A549 treated with dexamethasone at 1 μM for 4 hours (cell line): ENCODE measurements around the gene LILRB5. TPM values are rescaled to one million over a fixed set of nuclear protein-coding genes. Genes with fewer than 3 reads are reported as not detected.

ENCODE experiments used
- total RNA-seq: library from RNA; stranded (reverse); fragments of 200-300 nt; extraction: Qiagen RNA extraction; gene quantifications from 5 replicates; pipeline ENCODE4 v1.2.3, GENCODE V29; 2022

The LILRB5 gene
- 0.02 to 0.08 TPM (median 0.04 TPM) in 4 of 5 replicates, not detected in the other for total RNA-seq

GRCh38 chr19:54257116-54257480 lies at the start of gene LILRB5:
LILRB5 (minus strand) TSS chr19:54257273; CDS start chr19:54257193, 80 bp downstream.

GRCh38 chr19:54281007-54281728 lies 24.1 kb upstream of the LILRB5 start, which contains the start of gene LILRB2:
LILRB2 (minus strand) TSS chr19:54281110; CDS start chr19:54280496, 614 bp downstream.

GRCh38 chr19:54242646-54243045 lies 14.4 kb downstream of the LILRB5 start, which contains the start of gene LILRA6:
LILRA6 (minus strand) TSS chr19:54242790.

GRCh38 chr19:54222474-54223276 lies 34.4 kb downstream of the LILRB5 start, which contains the start of gene LILRB3:
LILRB3 (minus strand) TSS chr19:54223007; CDS start chr19:54222976, 31 bp downstream.

Other genes with a start within 250 kb of the LILRB5 start
- 0.23 to 0.79 TPM (median 0.54 TPM) in 5 replicates for gene VSTM1, start 193.4 kb downstream of the LILRB5 start, total RNA-seq
- not detected in 5 replicates for gene TARM1, start 175.9 kb downstream of the LILRB5 start, total RNA-seq
- 0.15 to 0.33 TPM (median 0.27 TPM) in 5 replicates for gene OSCAR, start 156.5 kb downstream of the LILRB5 start, total RNA-seq
- gene NDUFA3, start 154.4 kb downstream of the LILRB5 start, total RNA-seq = 219 to 268 TPM (median 245 TPM) in 5 replicates
- 20.8 to 24.6 TPM (median 21.4 TPM) in 5 replicates for gene TFPT, start 141.6 kb downstream of the LILRB5 start, total RNA-seq
- 108 to 130 TPM (median 123 TPM) in 5 replicates for gene PRPF31, start 141.5 kb downstream of the LILRB5 start, total RNA-seq
- 44.6 to 68.1 TPM (median 61.7 TPM) in 5 replicates for gene CNOT3, start 119.5 kb downstream of the LILRB5 start, total RNA-seq
- 7.5 to 8.8 TPM (median 7.8 TPM) in 5 replicates for gene LENG1, start 97.6 kb downstream of the LILRB5 start, total RNA-seq
- gene TMC4, start 84.1 kb downstream of the LILRB5 start, total RNA-seq = 0.52 to 1.0 TPM (median 0.94 TPM) in 5 replicates
- 97.0 to 169 TPM (median 161 TPM) in 5 replicates for gene MBOAT7, start 67.7 kb downstream of the LILRB5 start, total RNA-seq
- 77.5 to 116 TPM (median 107 TPM) in 5 replicates for gene TSEN34, start 66.0 kb downstream of the LILRB5 start, total RNA-seq
- gene RPS9, start 56.4 kb downstream of the LILRB5 start, total RNA-seq = 1,857 to 2,770 TPM (median 1,973 TPM) in 5 replicates
- gene LILRB3, start 34.3 kb downstream of the LILRB5 start, total RNA-seq = 0.07 to 0.39 TPM (median 0.30 TPM) in 5 replicates
- 0.06 to 0.08 TPM in 2 of 5 replicates, not detected in the others for gene LILRA6, start 14.5 kb downstream of the LILRB5 start, total RNA-seq
- gene LILRB2, start 23.8 kb upstream of the LILRB5 start, total RNA-seq = 0.06 to 0.15 TPM (median 0.08 TPM) in 5 replicates
- gene LILRA5, start 55.9 kb upstream of the LILRB5 start, total RNA-seq = 0.13 TPM in 1 of 5 replicates, not detected in the others
- 0.09 TPM in 1 of 5 replicates, not detected in the others for gene LILRA4, start 81.9 kb upstream of the LILRB5 start, total RNA-seq
- 0.04 to 0.21 TPM in 2 of 5 replicates, not detected in the others for gene LAIR1, start 107.7 kb upstream of the LILRB5 start, total RNA-seq
- 0.12 to 0.13 TPM in 2 of 5 replicates, not detected in the others for gene TTYH1, start 158.2 kb upstream of the LILRB5 start, total RNA-seq
- 44.6 to 146 TPM (median 120 TPM) in 5 replicates for gene LENG8, start 191.9 kb upstream of the LILRB5 start, total RNA-seq
- 3.9 to 7.7 TPM (median 6.7 TPM) in 5 replicates for gene LENG9, start 206.5 kb upstream of the LILRB5 start, total RNA-seq
- 0.09 TPM in 1 of 5 replicates, not detected in the others for gene CDC42EP5, start 216.0 kb upstream of the LILRB5 start, total RNA-seq
- not detected in 5 replicates for gene LAIR2, start 245.6 kb upstream of the LILRB5 start, total RNA-seq